Inferior parietal cortex (tissue), 1 donor: ENCODE measurements around the gene ANK2.
"Not testable (repeated sequence)": the region's sequence is repeated elsewhere in the genome, so short reads cannot be mapped to it uniquely, and the experiment has no call there.

Experiments
- DNase-seq: peaks from one replicate; pipeline ENCODE4 v3.0.0-alpha.2; 2016; ENCODE audit errors: extremely low spot score

The ANK2 gene

GRCh38 chr4:113051361-113051760 is 1.9 kb downstream of the ANK2 start:
- peak; percentile 40 for DNase-seq

GRCh38 chr4:113052379-113052951 is 3.0 kb downstream of the ANK2 start:
- peak; percentile 48 for DNase-seq

- DNase-seq: no peak
Measured at GRCh38 chr4:113053883-113054282, 4.4 kb downstream of the ANK2 start.

GRCh38 chr4:113056318-113056717 is 6.9 kb downstream of the ANK2 start:
- no peak for DNase-seq

GRCh38 chr4:113057891-113058290 is 8.4 kb downstream of the ANK2 start:
- no peak for DNase-seq

GRCh38 chr4:113059449-113060182 is 10.2 kb downstream of the ANK2 start:
- no peak for DNase-seq

- no peak for DNase-seq
Measured at GRCh38 chr4:113060853-113061252, 11.4 kb downstream of the ANK2 start.

GRCh38 chr4:113064244-113064643 is 14.8 kb downstream of the ANK2 start:
- DNase-seq: no peak

- DNase-seq: no peak
Measured at GRCh38 chr4:113065629-113066028, 16.2 kb downstream of the ANK2 start.

GRCh38 chr4:113068771-113069170 is 19.3 kb downstream of the ANK2 start:
- not testable (repeated sequence) for DNase-seq

- DNase-seq: no peak
Measured at GRCh38 chr4:113069212-113069892, 19.9 kb downstream of the ANK2 start.

- DNase-seq: no peak
Measured at GRCh38 chr4:113070755-113071154, 21.3 kb downstream of the ANK2 start.

- DNase-seq: no peak
Measured at GRCh38 chr4:113071274-113071673, 21.8 kb downstream of the ANK2 start.

GRCh38 chr4:113071805-113072204 is 22.4 kb downstream of the ANK2 start:
- no peak for DNase-seq

GRCh38 chr4:113073451-113074005 is 24.1 kb downstream of the ANK2 start:
- DNase-seq: no peak

GRCh38 chr4:113077575-113077974 is 28.1 kb downstream of the ANK2 start:
- peak; percentile 52 for DNase-seq

GRCh38 chr4:113078066-113078465 is 28.6 kb downstream of the ANK2 start:
- no peak for DNase-seq

- DNase-seq: no peak
Measured at GRCh38 chr4:113080050-113080449, 30.6 kb downstream of the ANK2 start.

- no peak for DNase-seq
Measured at GRCh38 chr4:113080624-113081023, 31.2 kb downstream of the ANK2 start.

- no peak for DNase-seq
Measured at GRCh38 chr4:113083346-113083745, 33.9 kb downstream of the ANK2 start.

GRCh38 chr4:113086172-113086695 is 36.8 kb downstream of the ANK2 start:
- no peak for DNase-seq

GRCh38 chr4:113088050-113088449 is 38.6 kb downstream of the ANK2 start:
- DNase-seq: no peak
